Neural cell (in vitro differentiated cells): ENCODE measurements around the gene PPP1R12B. TPM values are rescaled to one million over a fixed set of nuclear protein-coding genes. Genes with fewer than 3 reads are reported as not detected.
"Not testable (repeated sequence)": the region's sequence is repeated elsewhere in the genome, so short reads cannot be mapped to it uniquely, and the experiment has no call there.

Source experiments
- H2AFZ ChIP-seq: fragments of 200-600, 300-800 bp; sonication (generic), shearing (Covaris generic); 2 replicates; pipeline ENCODE4 v1.6.0; 2014; ENCODE audit warnings: low read depth, mild to moderate bottlenecking, antibody characterized with exemption, low read length, moderate library complexity
- H3F3A ChIP-seq: fragments of 200-600 bp; shearing (Covaris generic); 2 replicates; pipeline ENCODE4 v1.6.1; 2016; ENCODE audit warnings: mild to moderate bottlenecking, moderate library complexity, mixed read lengths, antibody characterized with exemption, low read length; ENCODE audit not compliant: insufficient read depth, poor library complexity, severe bottlenecking
- H3K27ac ChIP-seq: fragments of 200-600, 300-800 bp; sonication (generic), shearing (Covaris generic); 2 replicates; pipeline ENCODE4 v1.5.1; 2014; ENCODE audit warnings: mild to moderate bottlenecking, low read length, moderate library complexity
- H3K27me3 ChIP-seq: fragments of 300-800, 200-600 bp; sonication (generic), shearing (Covaris generic); 2 replicates; pipeline ENCODE4 v1.6.0; 2014; ENCODE audit warnings: mild to moderate bottlenecking, low read depth, low read length, moderate library complexity; ENCODE audit not compliant: insufficient read depth
- H3K36me3 ChIP-seq: fragments of 300-800, 200-600 bp; sonication (generic), shearing (Covaris generic); 2 replicates; pipeline ENCODE4 v1.5.1; 2014; ENCODE audit warnings: mild to moderate bottlenecking, antibody characterized with exemption, low read length, moderate library complexity; ENCODE audit not compliant: insufficient read depth
- H3K4me2 ChIP-seq: fragments of 300-800, 200-600 bp; sonication (generic), shearing (Covaris generic); 2 replicates; pipeline ENCODE4 v1.6.0; 2014; ENCODE audit warnings: mild to moderate bottlenecking, low read length
- H3K4me3 ChIP-seq: fragments of 300-800, 200-600 bp; sonication (generic), shearing (Covaris generic); 2 replicates; pipeline ENCODE4 v1.5.1; 2014; ENCODE audit warnings: mild to moderate bottlenecking, low read length, moderate library complexity
- H3K79me2 ChIP-seq: fragments of 200-600 bp; shearing (Covaris generic); replicated peaks from 2 replicates; pipeline ENCODE4 v1.6.0; 2014; ENCODE audit warnings: mild to moderate bottlenecking, low read length, moderate library complexity; ENCODE audit not compliant: insufficient read depth
- H3K9ac ChIP-seq: fragments of 300-800, 200-600 bp; sonication (generic), shearing (Covaris generic); 2 replicates; pipeline ENCODE4 v1.6.1; 2016; ENCODE audit warnings: mild to moderate bottlenecking, low read length, mixed read lengths
- H3K9me2 ChIP-seq: fragments of 200-600 bp; shearing (Covaris generic); 2 replicates; pipeline ENCODE4 v1.6.1; 2016; ENCODE audit warnings: mild to moderate bottlenecking, low read length, mixed read lengths; ENCODE audit not compliant: insufficient read depth
- H3K9me3 ChIP-seq: fragments of 200-600, 300-800 bp; sonication (generic), shearing (Covaris generic); 2 replicates; pipeline ENCODE4 v1.6.1; 2016; ENCODE audit warnings: mild to moderate bottlenecking, mixed run types, low read length, moderate library complexity, mixed read lengths
- H4K20me1 ChIP-seq: fragments of 200-600 bp; shearing (Covaris generic); 2 replicates; pipeline ENCODE4 v1.6.1; 2016; ENCODE audit warnings: mild to moderate bottlenecking, mixed run types; ENCODE audit not compliant: insufficient read depth
- CTCF ChIP-seq: fragments of 450-650 bp; IDR thresholded peaks from 2 replicates; pipeline ENCODE4 v1.5.1; 2014; ENCODE audit warnings: antibody characterized with exemption, mild to moderate bottlenecking, moderate library complexity; ENCODE audit not compliant: poor library complexity, severe bottlenecking
- EP300 ChIP-seq: fragments of 450-650 bp; conservative IDR thresholded peaks from 2 replicates; pipeline ENCODE4 v1.6.1; 2014; ENCODE audit warnings: antibody characterized with exemption, mild to moderate bottlenecking, moderate library complexity; ENCODE audit not compliant: poor library complexity, severe bottlenecking
- EZH2 ChIP-seq: fragments of 200-600, 300-800 bp; shearing (Covaris generic), sonication (generic); IDR thresholded peaks from 2 replicates; pipeline ENCODE4 v1.6.1; 2014; ENCODE audit warnings: antibody characterized with exemption, low read length, borderline replicate concordance, mild to moderate bottlenecking; ENCODE audit not compliant: insufficient read depth, poor library complexity, severe bottlenecking
- MXI1 ChIP-seq: fragments of 450-650 bp; conservative IDR thresholded peaks from 2 replicates; pipeline ENCODE4 v1.6.1; 2014; ENCODE audit warnings: antibody characterized with exemption, mild to moderate bottlenecking; ENCODE audit not compliant: poor library complexity, severe bottlenecking
- POLR2AphosphoS5 ChIP-seq: IDR thresholded peaks from 2 replicates; pipeline ENCODE4 v1.6.1; 2012
- RAD21 ChIP-seq: fragments of 450-650 bp; conservative IDR thresholded peaks from 2 replicates; pipeline ENCODE4 v1.6.1; 2014; ENCODE audit warnings: antibody characterized with exemption, mild to moderate bottlenecking, moderate library complexity
- REST ChIP-seq: IDR thresholded peaks from 2 replicates; pipeline ENCODE4 v1.6.1; 2012; ENCODE audit warnings: borderline replicate concordance
- SMC3 ChIP-seq: fragments of 450-650 bp; conservative IDR thresholded peaks from 2 replicates; pipeline ENCODE4 v1.6.1; 2014; ENCODE audit warnings: antibody characterized with exemption, mild to moderate bottlenecking, moderate library complexity; ENCODE audit not compliant: poor library complexity
- TAF1 ChIP-seq: IDR thresholded peaks from 2 replicates; pipeline ENCODE4 v1.6.1; 2012; ENCODE audit warnings: low read depth
- polyA plus RNA-seq: library from polyadenylated mRNA; depleted of rRNA; stranded (reverse); fragments of >200 nt; gene quantifications from 2 replicates; pipeline ENCODE4 v1.2.3, GENCODE V29; 2014

The PPP1R12B gene
- polyA plus RNA-seq, 1 donor from 2014 or later = 9.8 TPM

GRCh38 chr1:202351725-202352124, 3.2 kb downstream of the PPP1R12B start:
- Histone ChIP-seq H3K4me3 (no peak overlapping the region), H3K9me3 (no peaks in the 10 kb centered on the region), H3K9ac (no peak overlapping the region), H3K9me2 (no peaks in the 10 kb centered on the region), H3F3A (peaks cover 5% of the 10 kb centered on the region), H3K27me3 (no peaks in the 10 kb centered on the region), H3K79me2 (peaks cover 17% of the 10 kb centered on the region), H2AFZ (no peak overlapping the region), H3K27ac (no peak overlapping the region), H3K4me2 (no peak overlapping the region), H4K20me1 (no peaks in the 10 kb centered on the region), H3K36me3 (no peaks in the 10 kb centered on the region)
- TF ChIP-seq SMC3 (no peak), RAD21 (no peak), POLR2AphosphoS5 (no peak), REST (no peak), TAF1 (no peak), EP300 (no peak), CTCF (no peak), EZH2 (no peak), MXI1 (no peak)

- H3K9me2 ChIP-seq, H3K4me2 ChIP-seq, H3K36me3 ChIP-seq, H4K20me1 ChIP-seq, H3K4me3 ChIP-seq, H3K9ac ChIP-seq, H3F3A ChIP-seq, H2AFZ ChIP-seq, H3K27me3 ChIP-seq, H3K9me3 ChIP-seq, H3K27ac ChIP-seq: not testable (repeated sequence)
- H3K79me2 ChIP-seq = peaks cover 17% of the 10 kb centered on the region
These were observed 4.2 kb downstream of the PPP1R12B start for GRCh38 chr1:202352583-202353197.
